ENCODE results near the gene HCN2. TPM values are rescaled to one million over a fixed set of nuclear protein-coding genes. Genes with fewer than 3 reads are reported as not detected.

HCN2 gene
- total and polyA plus RNA-seq, 9 of the 15 experiments (the other 6 are each of a cell fraction or from before 2014, with no cell fraction given): 0.29 to 4.2 (median 0.82) TPM; not detected in 2

- TF ChIP-seq NUFIP1 (IDR thresholded peaks at IDR 0.05; ENCODE audit: partially characterized antibody): no peak
- no peak for TF ChIP-seq ARID1B (IDR thresholded peaks at IDR 0.05)
- no peak for TF ChIP-seq ZSCAN29 (IDR thresholded peaks at IDR 0.05)
- no peak for TF ChIP-seq ESRRA (IDR thresholded peaks at IDR 0.05; ENCODE audit: borderline replicate concordance, low read depth)
- TF ChIP-seq U2AF1 (optimal IDR thresholded peaks at IDR 0.05; ENCODE audit: low read depth, low read length): no peak
- TF ChIP-seq ZNF586 (CRISPR knock-in tag; conservative IDR thresholded peaks at IDR 0.05): no peak
- no peak for TF ChIP-seq MIER1 (IDR thresholded peaks at IDR 0.05; ENCODE audit: low read depth)
- no peak for TF ChIP-seq DMBX1 (CRISPR knock-in tag; IDR thresholded peaks at IDR 0.05; ENCODE audit: borderline replicate concordance)
- TF ChIP-seq ZNF398 (CRISPR knock-in tag; IDR thresholded peaks at IDR 0.05): no peak
- TF ChIP-seq TEAD4 (IDR thresholded peaks at IDR 0.05; ENCODE audit: low read length): no peak
- TF ChIP-seq TEAD4 (CRISPR knock-in tag; IDR thresholded peaks at IDR 0.05; ENCODE audit: borderline replicate concordance): no peak
- peak; percentile 26; the same call in 1 of the 2 replicates for TF ChIP-seq ZNF263 (CRISPR knock-in tag; IDR thresholded peaks at IDR 0.05; ENCODE audit: borderline replicate concordance)
- TF ChIP-seq ELK3 (CRISPR knock-in tag; IDR thresholded peaks at IDR 0.05): no peak
- TF ChIP-seq PBX2 (CRISPR knock-in tag; IDR thresholded peaks at IDR 0.05; ENCODE audit: low read depth): no peak
- TF ChIP-seq PBX2 (tag; conservative IDR thresholded peaks at IDR 0.05; ENCODE audit: low read depth): no peak
- TF ChIP-seq ETV6 (IDR thresholded peaks at IDR 0.05; ENCODE audit: borderline replicate concordance in 1 of 2, low read depth in 2 of 2, low read length in 1 of 2): no peak
- peak; percentile 64; the same call in 1 of the 2 replicates for TF ChIP-seq ETV6 (CRISPR knock-in tag; IDR thresholded peaks at IDR 0.05; ENCODE audit: borderline replicate concordance)
- TF ChIP-seq ZNF77 (CRISPR knock-in tag; IDR thresholded peaks at IDR 0.05): no peak
- no peak for TF ChIP-seq ZNF589 (CRISPR knock-in tag; IDR thresholded peaks at IDR 0.05; ENCODE audit: low read depth)
- no peak for TF ChIP-seq ZNF124 (CRISPR knock-in tag; IDR thresholded peaks at IDR 0.05)
- no peak for TF ChIP-seq ZC3H4 (CRISPR knock-in tag; IDR thresholded peaks at IDR 0.05; ENCODE audit: borderline replicate concordance)
- TF ChIP-seq ZFPM2 (CRISPR knock-in tag; IDR thresholded peaks at IDR 0.05): no peak
- TF ChIP-seq ZNF76 (CRISPR knock-in tag; IDR thresholded peaks at IDR 0.05; ENCODE audit: borderline replicate concordance): no peak
- no peak for TF ChIP-seq HES1 (IDR thresholded peaks at IDR 0.05; ENCODE audit: low read depth)
Observed at GRCh38 chr19:662962-663681, 73.4 kb downstream of the HCN2 start, which contains the start of gene RNF126 (continued).
